Ovary (tissue), 9 donors: ENCODE results near the gene TTC28. TPM values are rescaled to one million over a fixed set of nuclear protein-coding genes. Genes with fewer than 3 reads are reported as not detected.
A peak's percentile ranks its signal among the peaks of the same experiment; 100 is the strongest.

Source experiments
- DNase-seq, 5 donors: peaks; one replicate each; pipeline ENCODE4 v3.0.0-alpha.2; 2019 to 2020
- H3K27ac ChIP-seq, 2 donors: fragments of 200-600 bp; one replicate each; pipeline versions ENCODE4 v1.5.1 to v1.8.0; 2019 to 2022
- H3K27me3 ChIP-seq: fragments of 200-600 bp; one replicate; pipeline ENCODE4 v1.8.0; 2022
- H3K36me3 ChIP-seq: fragments of 200-600 bp; sonication (generic); one replicate; pipeline ENCODE4 v1.5.1; 2019
- H3K4me1 ChIP-seq: one replicate; pipeline ENCODE4 v1.8.1; 2013; ENCODE audit warnings: mild to moderate bottlenecking, moderate library complexity; ENCODE audit not compliant: insufficient read depth
- H3K4me3 ChIP-seq: fragments of 200-600 bp; sonication (generic); one replicate; pipeline ENCODE4 v1.5.1; 2017
- H3K9me3 ChIP-seq, 2 donors: fragments of 200-600 bp in 1 of 2; sonication (generic) in 1 of 2; one replicate each; pipeline versions ENCODE4 v1.5.1 to v1.8.1; 2013 to 2019; ENCODE audit warnings: mild to moderate bottlenecking in 1 of 2, moderate library complexity in 1 of 2
- EP300 ChIP-seq: sonication (generic); formaldehyde crosslinking; IDR thresholded peaks from one replicate; pipeline ENCODE4 v1.6.1; 2017; ENCODE audit warnings: antibody characterized with exemption
- POLR2A ChIP-seq: fragments of 450-650 bp; IDR thresholded peaks from one replicate; pipeline ENCODE4 v1.6.1; 2017; ENCODE audit warnings: antibody characterized with exemption, mild to moderate bottlenecking, moderate library complexity
- WGBS, 3 donors: extraction: QIAGEN DNeasy Blood & Tissue Kit in 1 of 3; methylation state at CpG; one replicate each; pipeline versions ENCODE4 v1.1.5 to v1.1.7; 2013 to 2017; 5-methylcytosine and 5-hydroxymethylcytosine counted together
- intact Hi-C, 4 donors: fragments of 100-400 bp; cut with DNase I; formaldehyde crosslinking; loops; one replicate each; pipeline versions ENCODE4 v1.11.0 to v1.15.1; 2022 to 2023
- polyA plus RNA-seq, 2 donors: library from polyadenylated mRNA; stranded (reverse); fragments of 200-250 nt in 1 of 2; fragments of 350-450 nt in 1 of 2; fragmentation: Illumina TruSeq in 1 of 2; extraction: RNeasy Lipid Tissue Mini Kit (QIAGEN cat#74804) in 1 of 2; gene quantifications; one replicate each; pipeline ENCODE4 v1.2.3, GENCODE V29; 2013 to 2014
- total RNA-seq, 7 donors: library from RNA; depleted of rRNA in 2 of 7; stranded (reverse); fragments of >200 nt in 2 of 7; fragmentation: NEBNext Ultra II Directional in 3 of 7; extraction: Animal tissue kit (Norgen Biotek cat#: 25700) in 3 of 7; gene quantifications; one replicate each; pipeline versions ENCODE4 v1.1.0 to v1.2.4, GENCODE V29; 2016 to 2023
- TF ChIP-seq, protein P1 (sequence below), 3 donors: fragments of 450-650 bp in 2 of 3; fragments of 200-600 bp in 1 of 3; IDR thresholded peaks; one replicate each; pipeline versions ENCODE4 v1.5.1 to v1.8.0; 2016 to 2022; ENCODE audit warnings: antibody characterized with exemption in 3 of 3, mild to moderate bottlenecking in 1 of 3
- donor health status: DM: no; HTN: no; CAD: no; lungs with moderate emphysema.
- donor health status: DM: no; HTN: no; CAD: no.
- donor health status: Bipolar disorder and iron deficiency.
- donor health status: DM: yes; HTN: yes; CAD: no.
- donor health status: DM: no; HTN: no; CAD: no.
- donor health status: DM: yes; HTN: yes; CAD: no.

Gene TTC28
- total and polyA plus RNA-seq, 9 donors = 16.7 to 127 (median 72.9) TPM

GRCh38 chr22:28043266-28043665, 636.4 kb downstream of the TTC28 start:
- H3K27ac ChIP-seq = no peak overlapping the region
- 27 to 49% (median 41%) methylated on average over 2 of the region's 2 CpGs for WGBS, 3 donors
- H3K4me1 ChIP-seq = no peaks in the 10 kb centered on the region
- no peak for TF ChIP-seq POLR2A
- TF ChIP-seq EP300 = no peak
- TF ChIP-seq, protein P1, sequence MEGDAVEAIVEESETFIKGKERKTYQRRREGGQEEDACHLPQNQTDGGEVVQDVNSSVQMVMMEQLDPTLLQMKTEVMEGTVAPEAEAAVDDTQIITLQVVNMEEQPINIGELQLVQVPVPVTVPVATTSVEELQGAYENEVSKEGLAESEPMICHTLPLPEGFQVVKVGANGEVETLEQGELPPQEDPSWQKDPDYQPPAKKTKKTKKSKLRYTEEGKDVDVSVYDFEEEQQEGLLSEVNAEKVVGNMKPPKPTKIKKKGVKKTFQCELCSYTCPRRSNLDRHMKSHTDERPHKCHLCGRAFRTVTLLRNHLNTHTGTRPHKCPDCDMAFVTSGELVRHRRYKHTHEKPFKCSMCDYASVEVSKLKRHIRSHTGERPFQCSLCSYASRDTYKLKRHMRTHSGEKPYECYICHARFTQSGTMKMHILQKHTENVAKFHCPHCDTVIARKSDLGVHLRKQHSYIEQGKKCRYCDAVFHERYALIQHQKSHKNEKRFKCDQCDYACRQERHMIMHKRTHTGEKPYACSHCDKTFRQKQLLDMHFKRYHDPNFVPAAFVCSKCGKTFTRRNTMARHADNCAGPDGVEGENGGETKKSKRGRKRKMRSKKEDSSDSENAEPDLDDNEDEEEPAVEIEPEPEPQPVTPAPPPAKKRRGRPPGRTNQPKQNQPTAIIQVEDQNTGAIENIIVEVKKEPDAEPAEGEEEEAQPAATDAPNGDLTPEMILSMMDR (IDR thresholded peaks at IDR 0.05) = no peak
- H3K27me3 ChIP-seq = no peaks in the 10 kb centered on the region
- no peaks in the 10 kb centered on the region for H3K36me3 ChIP-seq
- no peak overlapping the region for H3K4me3 ChIP-seq
- DNase-seq = no peak
- H3K9me3 ChIP-seq = no peaks in the 10 kb centered on the region
- intact Hi-C loops = no loop called here

DNA sequence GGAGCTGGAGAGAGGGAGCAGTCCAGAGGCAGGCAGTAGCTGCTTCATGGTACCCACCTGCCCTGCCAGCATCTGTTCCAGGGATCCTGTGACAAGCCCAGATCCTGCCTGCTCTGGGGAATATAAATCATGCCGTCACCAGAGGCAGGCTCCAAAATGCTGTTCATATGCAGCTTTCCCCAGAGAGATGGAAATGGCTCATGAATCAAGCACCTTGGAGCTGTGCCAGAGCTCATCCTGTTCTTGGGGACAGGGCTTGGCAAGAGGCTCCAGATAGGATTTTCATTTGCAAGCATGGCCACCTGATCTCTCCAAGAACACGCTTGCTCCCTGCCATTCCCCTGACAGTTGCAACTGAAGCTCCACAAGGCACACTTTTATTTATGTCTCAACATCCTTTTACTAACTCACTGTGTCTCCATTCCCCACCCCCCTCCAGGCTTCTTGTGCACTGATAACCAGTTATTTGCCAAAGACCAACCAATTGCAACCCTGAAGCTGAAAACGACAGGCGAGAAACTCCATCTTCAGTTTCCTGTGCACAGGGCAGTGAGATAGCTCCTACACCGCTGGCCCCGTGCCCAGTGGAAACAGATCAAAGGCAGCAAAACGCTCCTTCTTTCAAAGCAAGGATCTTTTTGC, 644.8 kb downstream of the TTC28 start:
- Histone ChIP-seq H3K4me1 (peaks cover 5% of the 10 kb centered on the region), H3K36me3 (no peaks in the 10 kb centered on the region), H3K4me3 (no peak overlapping the region), H3K27ac (no peak overlapping the region), H3K9me3 (no peaks in the 10 kb centered on the region), H3K27me3 (no peaks in the 10 kb centered on the region)
- WGBS, 3 donors = 8 to 15% (median 12%) methylated on average over 7 of the region's 7 CpGs
- TF ChIP-seq, protein P1 (IDR thresholded peaks at IDR 0.05) = no peak
- TF ChIP-seq POLR2A (no peak), EP300 (no peak)
- peak; percentile 76 to 88 (median 86) for DNase-seq
- intact Hi-C loops = no loop called here

DNA sequence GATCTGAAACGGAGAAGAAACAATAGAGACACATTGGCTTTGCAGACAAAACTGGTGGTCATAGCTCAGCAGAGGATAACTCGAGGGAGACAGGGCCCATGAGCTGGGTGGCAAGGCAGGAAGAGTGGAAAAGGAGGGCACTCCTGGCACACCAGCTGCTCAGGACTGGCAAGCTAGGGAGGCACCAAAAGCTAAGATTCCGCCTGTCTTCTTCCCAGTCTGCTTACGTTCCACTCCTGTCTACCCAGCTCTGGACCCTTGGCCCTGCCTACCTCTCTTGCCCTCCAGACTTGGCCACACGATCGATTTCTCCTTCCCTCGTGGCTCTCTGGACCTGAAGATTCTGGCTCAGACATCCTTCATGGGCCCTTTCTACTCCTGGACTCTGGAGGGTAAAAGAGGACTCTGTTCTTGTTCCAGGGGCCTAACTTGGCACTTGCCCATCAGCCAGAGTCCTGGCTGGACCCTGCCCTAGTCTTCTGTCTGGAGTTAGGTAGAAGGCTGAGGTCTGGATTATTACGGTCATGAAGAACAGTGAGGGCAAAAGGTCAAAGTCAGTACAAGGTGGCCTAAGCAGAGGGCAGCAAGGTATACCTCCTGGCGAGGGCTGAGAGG, 645.4 kb downstream of the TTC28 start:
- no peaks in the 10 kb centered on the region for H3K9me3 ChIP-seq
- H3K27ac ChIP-seq = no peak overlapping the region
- 79 to 83% (median 80%) methylated on average over 9 of the region's 9 CpGs for WGBS, 3 donors
- DNase-seq = no peak
- no peak overlapping the region for H3K4me3 ChIP-seq
- intact Hi-C loops = no loop called here
- peaks cover 8% of the 10 kb centered on the region for H3K4me1 ChIP-seq
- TF ChIP-seq EP300 = no peak
- TF ChIP-seq, protein P1 (IDR thresholded peaks at IDR 0.05) = no peak
- TF ChIP-seq POLR2A = no peak
- H3K36me3 ChIP-seq = no peaks in the 10 kb centered on the region
- H3K27me3 ChIP-seq = no peaks in the 10 kb centered on the region

GRCh38 chr22:28032861-28033260, 646.8 kb downstream of the TTC28 start:
- Histone ChIP-seq H3K36me3 (no peaks in the 10 kb centered on the region), H3K4me1 (peaks cover 9% of the 10 kb centered on the region), H3K27ac (no peak overlapping the region), H3K4me3 (no peak overlapping the region), H3K27me3 (no peaks in the 10 kb centered on the region), H3K9me3 (no peaks in the 10 kb centered on the region)
- no peak for DNase-seq
- no peak for TF ChIP-seq POLR2A
- TF ChIP-seq EP300 = no peak
- TF ChIP-seq, protein P1 (IDR thresholded peaks at IDR 0.05) = no peak
- intact Hi-C loops = no loop called here
- 47 to 73% (median 69%) methylated on average over 3 of the region's 3 CpGs for WGBS, 3 donors
